Tibial artery (tissue), 4 donors: ENCODE results near the gene TBX18.

ENCODE experiments used
- DNase-seq, 2 donors: peaks; one replicate each; pipeline ENCODE4 v3.0.0-alpha.2; 2019
- H3K27ac ChIP-seq, 2 donors: fragments of 200-600 bp; sonication (generic) in 1 of 2; 1 replicate in 1 of 2; 2 replicates in 1 of 2; pipeline ENCODE4 v1.5.1; 2018 to 2019; ENCODE audit warnings: mild to moderate bottlenecking in 1 of 2
- H3K27me3 ChIP-seq, 2 donors: fragments of 200-600 bp; sonication (generic) in 1 of 2; one replicate each; pipeline versions ENCODE4 v1.5.1 to v1.6.0; 2016 to 2019
- H3K36me3 ChIP-seq, 3 donors: fragments of 200-600 bp; sonication (generic) in 2 of 3; one replicate each; pipeline ENCODE4 v1.5.1; 2016 to 2019; ENCODE audit warnings: mild to moderate bottlenecking in 2 of 3
- H3K4me1 ChIP-seq, 4 donors: fragments of 200-600 bp; sonication (generic) in 2 of 4; 1 replicate in 3 of 4; 2 replicates in 1 of 4; pipeline ENCODE4 v1.5.1; 2016 to 2019
- H3K4me3 ChIP-seq, 2 donors: fragments of 200-600 bp; sonication (generic) in 1 of 2; 1 replicate in 1 of 2; 2 replicates in 1 of 2; pipeline ENCODE4 v1.5.1; 2018 to 2019; ENCODE audit warnings: mild to moderate bottlenecking in 2 of 2
- H3K9me3 ChIP-seq, 3 donors: fragments of 200-600 bp; sonication (generic) in 1 of 3; one replicate each; pipeline ENCODE4 v1.5.1; 2016 to 2019
- CTCF ChIP-seq, 2 experiments: fragments of 200-600 bp in 1 of 2; fragments of 450-650 bp in 1 of 2; IDR thresholded peaks; one replicate each; pipeline ENCODE4 v1.5.1; 2017 to 2019; ENCODE audit warnings: antibody characterized with exemption in 2 of 2, mild to moderate bottlenecking in 1 of 2, moderate library complexity in 1 of 2
- intact Hi-C: fragments of 100-400 bp; cut with DNase I; formaldehyde crosslinking; loops from one replicate; pipeline ENCODE4 v1.15.0; 2023; ENCODE audit warnings: low total_unique reads

The TBX18 gene

GRCh38 chr6:84675651-84676050 is 88.7 kb downstream of the TBX18 start:
- no peaks in the 10 kb centered on the region for H3K9me3 ChIP-seq
- no peaks in the 10 kb centered on the region for H3K27me3 ChIP-seq
- no peak for DNase-seq
- H3K4me1 ChIP-seq, result peaks cover 0 to 10% (median 0%) of the 10 kb centered on the region in 4 donors
- TF ChIP-seq CTCF (IDR thresholded peaks at IDR 0.05), result no peak
- intact Hi-C loops, result no loop called here
- H3K27ac ChIP-seq, result no peak overlapping the region
- H3K36me3 ChIP-seq, result no peaks in the 10 kb centered on the region
- H3K4me3 ChIP-seq, result no peak overlapping the region

- intact Hi-C loops, result no loop called here
- no peak for DNase-seq
- H3K4me3 ChIP-seq, result no peak overlapping the region
- H3K27me3 ChIP-seq, result no peaks in the 10 kb centered on the region
- H3K36me3 ChIP-seq, result no peaks in the 10 kb centered on the region
- no peak for TF ChIP-seq CTCF (IDR thresholded peaks at IDR 0.05)
- H3K4me1 ChIP-seq, result peaks cover 0 to 10% (median 0%) of the 10 kb centered on the region in 4 donors
- no peaks in the 10 kb centered on the region for H3K9me3 ChIP-seq
- H3K27ac ChIP-seq, result no peak overlapping the region
These were observed 90.0 kb downstream of the TBX18 start for GRCh38 chr6:84674395-84674794.

- peaks cover 0 to 13% (median 0%) of the 10 kb centered on the region in 4 donors for H3K4me1 ChIP-seq
- TF ChIP-seq CTCF (IDR thresholded peaks at IDR 0.05), result no peak
- no peak overlapping the region for H3K27ac ChIP-seq
- no peak overlapping the region for H3K4me3 ChIP-seq
- intact Hi-C loops, result no loop called here
- H3K9me3 ChIP-seq, result no peaks in the 10 kb centered on the region
- no peak for DNase-seq
- no peaks in the 10 kb centered on the region for H3K27me3 ChIP-seq
- H3K36me3 ChIP-seq, result no peaks in the 10 kb centered on the region
These were observed 93.2 kb downstream of the TBX18 start for GRCh38 chr6:84671183-84671582.

- H3K4me1 ChIP-seq, result peaks cover 0 to 24% (median 0%) of the 10 kb centered on the region in 4 donors
- H3K9me3 ChIP-seq, result no peaks in the 10 kb centered on the region
- H3K4me3 ChIP-seq, result no peak overlapping the region
- H3K36me3 ChIP-seq, result no peaks in the 10 kb centered on the region
- intact Hi-C loops, result no loop called here
- H3K27ac ChIP-seq, result no peak overlapping the region
- no peaks in the 10 kb centered on the region for H3K27me3 ChIP-seq
- no peak for DNase-seq
- no peak for TF ChIP-seq CTCF (IDR thresholded peaks at IDR 0.05)
These were observed 94.5 kb downstream of the TBX18 start for GRCh38 chr6:84669945-84670344.

GRCh38 chr6:84667252-84668213 is 96.9 kb downstream of the TBX18 start:
- Histone ChIP-seq H3K27me3 (no peaks in the 10 kb centered on the region), H3K4me3 (no peak overlapping the region), H3K4me1 (peaks cover 0 to 49% (median 3%) of the 10 kb centered on the region in 4 donors), H3K9me3 (no peaks in the 10 kb centered on the region), H3K27ac (no peak overlapping the region), H3K36me3 (no peaks in the 10 kb centered on the region)
- TF ChIP-seq CTCF (IDR thresholded peaks at IDR 0.05), result no peak
- intact Hi-C loops, result no loop called here
- no peak for DNase-seq
